Natural killer cell (primary cell): ENCODE results near the gene FNBP1. TPM values are rescaled to one million over a fixed set of nuclear protein-coding genes. Genes with fewer than 3 reads are reported as not detected.

Source experiments
- ATAC-seq, 3 donors: fragments of 150-1000 bp in 2 of 3; fragments of 200-7000 bp in 1 of 3; cut with Tn5 transposase; 1 replicate in 1 of 3; 2 replicates in 2 of 3; pipeline ENCODE4 v1.10.0; 2021; ENCODE audit warnings: mild to moderate bottlenecking in 2 of 3, moderate library complexity in 2 of 3
- DNase-seq, 2 donors: peaks; one replicate each; pipeline versions ENCODE4 v3.0.0 to v3.0.0-alpha.2; 2013 to 2021; ENCODE audit warnings: mixed read lengths in 1 of 2
- H3K27ac ChIP-seq: one replicate; pipeline ENCODE4 v1.5.1; 2013; ENCODE audit warnings: mild to moderate bottlenecking, low read length
- H3K27me3 ChIP-seq: one replicate; pipeline ENCODE4 v1.6.1; 2013; ENCODE audit warnings: low read length; ENCODE audit not compliant: control insufficient read depth, insufficient read depth
- H3K36me3 ChIP-seq: one replicate; pipeline ENCODE4 v1.6.1; 2013; ENCODE audit warnings: low read length; ENCODE audit not compliant: control insufficient read depth, insufficient read depth
- H3K4me1 ChIP-seq: one replicate; pipeline ENCODE4 v1.6.1; 2013; ENCODE audit warnings: low read length; ENCODE audit not compliant: control insufficient read depth, insufficient read depth
- H3K4me3 ChIP-seq: one replicate; pipeline ENCODE4 v1.5.1; 2013; ENCODE audit warnings: low read length
- H3K9me3 ChIP-seq: one replicate; pipeline ENCODE4 v1.6.1; 2013; ENCODE audit warnings: low read length; ENCODE audit not compliant: control insufficient read depth, insufficient read depth
- H3K27ac Mint-ChIP-seq, 2 donors: one replicate each; pipeline ENCODE4 v1.8.0; 2022; ENCODE audit warnings: mild to moderate bottlenecking in 2 of 2, mixed read lengths in 2 of 2, moderate library complexity in 1 of 2
- H3K27me3 Mint-ChIP-seq, 2 donors: one replicate each; pipeline ENCODE4 v1.8.0; 2022; ENCODE audit warnings: low read depth in 2 of 2, mixed read lengths in 2 of 2
- H3K36me3 Mint-ChIP-seq: one replicate; pipeline ENCODE4 v1.8.0; 2022; ENCODE audit warnings: mixed read lengths
- H3K4me1 Mint-ChIP-seq, 2 donors: one replicate each; pipeline ENCODE4 v1.8.0; 2022; ENCODE audit warnings: mixed read lengths in 2 of 2
- H3K4me3 Mint-ChIP-seq: one replicate; pipeline ENCODE4 v1.8.0; 2022; ENCODE audit warnings: mild to moderate bottlenecking, moderate library complexity, mixed read lengths
- H3K9me3 Mint-ChIP-seq, 2 donors: one replicate each; pipeline ENCODE4 v1.8.0; 2022; ENCODE audit warnings: mixed read lengths in 2 of 2
- WGBS: methylation state at CpG from one replicate; pipeline ENCODE4 v1.1.7; 2013; ENCODE audit warnings: missing lambda C conversion rate; ENCODE audit not compliant: insufficient coverage; 5-methylcytosine and 5-hydroxymethylcytosine counted together
- intact Hi-C: fragments of 100-400 bp; cut with micrococcal nuclease; formaldehyde crosslinking; loops from one replicate; pipeline ENCODE4 v1.14.2; 2022
- total RNA-seq, 4 donors: library from RNA; stranded (reverse); fragments of 120-200 nt in 1 of 4; gene quantifications; one replicate each; pipeline versions ENCODE4 v1.2.3 to v1.2.4, GENCODE V29; 2013 to 2022
- TF ChIP-seq, protein P1 (sequence below): fragments of 200-600 bp; IDR thresholded peaks from one replicate; pipeline ENCODE4 v1.8.0; 2022; ENCODE audit warnings: antibody characterized with exemption

The FNBP1 gene
- total RNA-seq, 3 donors from 2014 or later (not counting 1 experiment from before 2014, with no cell fraction given): 177 to 209 (median 203) TPM

DNA sequence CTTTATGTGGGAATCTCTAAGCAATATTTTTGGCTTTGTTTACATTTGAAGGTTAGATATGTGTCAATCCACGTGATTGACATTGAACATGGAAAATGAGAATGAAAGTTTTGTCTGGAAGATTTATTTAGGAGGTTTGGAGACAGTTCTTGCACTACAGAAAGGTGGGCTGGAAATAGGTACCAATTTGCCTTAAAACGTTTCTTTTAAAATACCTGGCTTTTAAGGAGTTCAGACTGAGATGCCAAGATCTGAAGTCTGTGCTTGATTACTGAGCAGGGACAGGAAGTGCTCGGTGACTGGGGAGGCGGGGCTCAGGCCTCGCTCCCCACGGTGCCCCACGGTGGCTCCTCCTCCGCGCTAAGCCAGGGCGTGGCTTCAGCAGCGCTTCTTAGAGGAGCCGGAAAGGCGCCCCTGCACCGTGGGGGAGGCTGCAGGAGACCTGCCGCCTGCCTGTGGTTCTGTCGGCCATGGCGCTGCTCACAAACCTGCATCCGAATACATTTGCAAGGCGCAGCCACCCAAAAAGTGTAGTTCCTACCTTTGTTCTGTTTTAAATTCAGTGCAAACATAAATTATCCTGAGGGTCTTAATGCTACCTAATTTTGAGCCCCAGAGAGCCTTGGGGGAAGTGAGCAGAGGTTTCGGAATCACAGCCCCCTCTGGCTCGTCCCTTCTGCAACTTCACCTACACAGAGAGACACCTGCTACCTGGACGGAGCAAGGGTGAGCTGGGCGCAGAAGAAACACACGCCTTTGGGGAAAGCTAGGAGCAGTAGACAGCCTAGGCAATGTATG, 158.6 kb downstream of the FNBP1 start:
- peak; percentile 60 to 81 (median 60) for ATAC-seq
- H3K27me3 Mint-ChIP-seq: no peaks in the 10 kb centered on the region
- H3K36me3 Mint-ChIP-seq: no peaks in the 10 kb centered on the region
- intact Hi-C loops: loop anchor here (1.0 to 5.0 kb wide), 4 partner anchors 15 to 158 kb away; partner anchors contain the start of genes C9orf78, FNBP1, TOR1A and USP20
- Histone ChIP-seq H3K9me3 (no peaks in the 10 kb centered on the region), H3K4me3 (peak overlapping the region; percentile 65), H3K4me1 (peaks cover 61% of the 10 kb centered on the region), H3K27me3 (no peaks in the 10 kb centered on the region), H3K27ac (peak overlapping the region; percentile 98), H3K36me3 (peaks cover 9% of the 10 kb centered on the region)
- DNase-seq: peak; percentile 90 to 99
- peak overlapping the region; percentile 98 to 99 for H3K27ac Mint-ChIP-seq
- H3K9me3 Mint-ChIP-seq: no peaks in the 10 kb centered on the region
- H3K4me3 Mint-ChIP-seq: peak overlapping the region; percentile 86
- WGBS: under 1% methylated on average over 22 of the region's 24 CpGs
- H3K4me1 Mint-ChIP-seq: peaks cover 46 to 55% of the 10 kb centered on the region in 2 donors
- TF ChIP-seq, protein P1, sequence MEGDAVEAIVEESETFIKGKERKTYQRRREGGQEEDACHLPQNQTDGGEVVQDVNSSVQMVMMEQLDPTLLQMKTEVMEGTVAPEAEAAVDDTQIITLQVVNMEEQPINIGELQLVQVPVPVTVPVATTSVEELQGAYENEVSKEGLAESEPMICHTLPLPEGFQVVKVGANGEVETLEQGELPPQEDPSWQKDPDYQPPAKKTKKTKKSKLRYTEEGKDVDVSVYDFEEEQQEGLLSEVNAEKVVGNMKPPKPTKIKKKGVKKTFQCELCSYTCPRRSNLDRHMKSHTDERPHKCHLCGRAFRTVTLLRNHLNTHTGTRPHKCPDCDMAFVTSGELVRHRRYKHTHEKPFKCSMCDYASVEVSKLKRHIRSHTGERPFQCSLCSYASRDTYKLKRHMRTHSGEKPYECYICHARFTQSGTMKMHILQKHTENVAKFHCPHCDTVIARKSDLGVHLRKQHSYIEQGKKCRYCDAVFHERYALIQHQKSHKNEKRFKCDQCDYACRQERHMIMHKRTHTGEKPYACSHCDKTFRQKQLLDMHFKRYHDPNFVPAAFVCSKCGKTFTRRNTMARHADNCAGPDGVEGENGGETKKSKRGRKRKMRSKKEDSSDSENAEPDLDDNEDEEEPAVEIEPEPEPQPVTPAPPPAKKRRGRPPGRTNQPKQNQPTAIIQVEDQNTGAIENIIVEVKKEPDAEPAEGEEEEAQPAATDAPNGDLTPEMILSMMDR: no peak

DNA sequence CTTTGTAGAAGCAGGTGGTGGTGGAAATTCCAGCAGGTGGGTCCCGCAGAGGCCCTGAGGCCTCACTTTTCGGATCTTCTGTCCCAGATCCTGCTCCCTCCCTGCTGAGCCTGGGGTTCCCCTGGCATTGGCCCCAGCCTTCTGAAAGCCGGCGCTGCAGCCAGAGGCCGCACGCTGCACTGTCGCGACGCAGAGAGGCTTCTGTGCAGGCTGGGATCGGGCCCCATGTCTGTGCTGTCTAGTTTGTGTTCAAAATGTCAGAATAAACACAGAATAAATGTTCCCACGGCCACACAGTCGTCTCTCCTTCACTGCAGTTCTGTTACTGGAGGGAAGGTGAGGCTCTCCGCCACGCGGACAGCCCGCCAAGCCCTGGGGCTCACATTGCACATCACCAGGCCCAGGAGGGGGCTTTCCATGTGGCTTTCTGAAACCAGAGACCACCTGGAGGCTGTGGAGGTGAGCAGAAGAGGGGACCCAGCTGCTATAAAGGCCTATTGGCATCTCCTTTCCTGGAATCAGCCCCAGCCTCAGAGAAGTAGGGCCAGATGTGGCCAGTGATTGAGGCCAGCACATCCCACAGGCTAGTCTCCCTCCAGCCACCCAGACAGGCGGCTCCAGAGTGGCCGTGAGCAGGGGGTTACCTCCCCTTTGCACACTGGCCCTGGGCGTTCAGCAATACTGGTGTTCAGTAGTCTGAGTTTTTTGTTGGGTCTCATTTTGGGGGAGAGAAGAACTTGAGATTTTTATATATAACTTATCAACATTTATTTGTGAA, 161.3 kb downstream of the FNBP1 start:
- H3K9me3 ChIP-seq: no peaks in the 10 kb centered on the region
- peaks cover 34% of the 10 kb centered on the region for H3K4me1 ChIP-seq
- intact Hi-C loops: no loop called here
- no peaks in the 10 kb centered on the region for H3K36me3 Mint-ChIP-seq
- H3K9me3 Mint-ChIP-seq: no peaks in the 10 kb centered on the region
- peak overlapping the region in 1 of 2 donors; percentile 10 for H3K27ac Mint-ChIP-seq
- 89% methylated on average over 18 of the region's 19 CpGs for WGBS
- DNase-seq (no peak), ATAC-seq (no peak)
- no peak overlapping the region for H3K4me3 Mint-ChIP-seq
- H3K36me3 ChIP-seq: peaks cover 12% of the 10 kb centered on the region
- peaks cover 27 to 37% of the 10 kb centered on the region in 2 donors for H3K4me1 Mint-ChIP-seq
- TF ChIP-seq, protein P1: no peak
- H3K27me3 Mint-ChIP-seq: no peaks in the 10 kb centered on the region
- H3K27me3 ChIP-seq: no peaks in the 10 kb centered on the region
- H3K27ac ChIP-seq: no peak overlapping the region
- H3K4me3 ChIP-seq: no peak overlapping the region

DNA sequence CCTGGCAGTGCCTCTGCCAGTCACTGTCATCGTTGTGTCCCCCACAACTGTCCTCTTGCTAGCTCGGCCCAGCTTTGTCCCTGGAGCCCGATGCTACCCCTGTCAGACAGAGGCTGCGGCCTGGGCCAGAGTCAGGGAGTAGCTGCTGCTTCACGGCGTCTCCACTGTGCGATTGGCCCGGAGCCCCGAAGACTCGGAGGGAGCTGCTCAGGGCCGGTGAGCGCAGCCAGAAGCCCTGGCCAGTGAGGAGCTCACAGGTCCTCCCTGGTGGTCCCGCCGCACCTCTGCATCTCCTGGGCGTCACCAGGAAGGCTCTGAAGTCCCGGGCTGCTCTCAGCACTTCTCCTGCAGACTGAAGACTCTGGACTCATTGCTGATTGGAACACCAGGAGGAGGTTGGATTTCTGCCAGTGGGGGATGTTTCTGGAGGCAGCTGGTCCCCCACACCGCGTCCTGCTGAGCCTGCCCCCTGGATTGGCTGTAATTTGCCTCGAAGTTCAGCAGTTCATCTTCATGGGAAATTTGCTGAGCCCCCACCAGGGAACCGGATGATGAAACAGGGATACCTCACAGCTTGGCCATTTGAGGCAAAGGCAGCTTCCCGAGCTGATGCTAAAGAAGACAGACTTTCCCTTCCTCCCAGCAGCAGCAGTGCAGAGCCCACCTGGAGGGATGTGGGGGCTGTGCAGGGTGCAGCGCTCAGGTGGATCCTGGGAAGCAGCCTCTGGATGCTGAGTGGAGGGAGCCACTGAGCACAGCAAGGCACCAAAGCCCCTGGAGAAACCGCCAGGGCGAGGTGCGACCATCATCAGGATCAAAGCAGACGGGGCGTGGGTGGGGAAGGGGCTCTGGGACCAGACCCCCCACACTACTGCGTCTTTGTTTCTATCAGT, 162.1 kb downstream of the FNBP1 start:
- TF ChIP-seq, protein P1: no peak
- ATAC-seq (no peak), DNase-seq (no peak)
- WGBS: 96% methylated on average over 28 of the region's 28 CpGs
- Mint-ChIP-seq H3K27ac (no peak overlapping the region), H3K9me3 (no peaks in the 10 kb centered on the region), H3K36me3 (no peaks in the 10 kb centered on the region), H3K4me3 (no peak overlapping the region), H3K4me1 (peaks cover 24 to 37% of the 10 kb centered on the region in 2 donors), H3K27me3 (no peaks in the 10 kb centered on the region)
- intact Hi-C loops: no loop called here
- H3K27me3 ChIP-seq: no peaks in the 10 kb centered on the region
- no peak overlapping the region for H3K4me3 ChIP-seq
- peaks cover 25% of the 10 kb centered on the region for H3K4me1 ChIP-seq
- H3K36me3 ChIP-seq: peaks cover 15% of the 10 kb centered on the region
- H3K27ac ChIP-seq: no peak overlapping the region
- H3K9me3 ChIP-seq: no peaks in the 10 kb centered on the region
